ENCODE results near the gene FCHO2. TPM values are rescaled to one million over a fixed set of nuclear protein-coding genes. Genes with fewer than 3 reads are reported as not detected.

Gene FCHO2
- total RNA-seq, 1 experiment from 2014 or later = 20.6 TPM

GRCh38 chr5:73126381-73126780 lies 170.5 kb downstream of the FCHO2 start:
- peaks cover 8% of the 10 kb centered on the region for H3K4me1 Mint-ChIP-seq (ENCODE audit: low read depth, unreplicated experiment)
- H3K27me3 Mint-ChIP-seq (ENCODE audit: insufficient read depth, unreplicated experiment) = no peaks in the 10 kb centered on the region
- H3K27ac Mint-ChIP-seq (ENCODE audit: unreplicated experiment) = no peak overlapping the region
- H3K4me3 Mint-ChIP-seq (ENCODE audit: unreplicated experiment) = no peak overlapping the region
- H3K36me3 Mint-ChIP-seq (ENCODE audit: insufficient read depth, unreplicated experiment) = peaks cover 4% of the 10 kb centered on the region
- no peak overlapping the region for H3K4me3 ChIP-seq (ENCODE audit: low read depth, low read length)
- TF ChIP-seq, protein P1, sequence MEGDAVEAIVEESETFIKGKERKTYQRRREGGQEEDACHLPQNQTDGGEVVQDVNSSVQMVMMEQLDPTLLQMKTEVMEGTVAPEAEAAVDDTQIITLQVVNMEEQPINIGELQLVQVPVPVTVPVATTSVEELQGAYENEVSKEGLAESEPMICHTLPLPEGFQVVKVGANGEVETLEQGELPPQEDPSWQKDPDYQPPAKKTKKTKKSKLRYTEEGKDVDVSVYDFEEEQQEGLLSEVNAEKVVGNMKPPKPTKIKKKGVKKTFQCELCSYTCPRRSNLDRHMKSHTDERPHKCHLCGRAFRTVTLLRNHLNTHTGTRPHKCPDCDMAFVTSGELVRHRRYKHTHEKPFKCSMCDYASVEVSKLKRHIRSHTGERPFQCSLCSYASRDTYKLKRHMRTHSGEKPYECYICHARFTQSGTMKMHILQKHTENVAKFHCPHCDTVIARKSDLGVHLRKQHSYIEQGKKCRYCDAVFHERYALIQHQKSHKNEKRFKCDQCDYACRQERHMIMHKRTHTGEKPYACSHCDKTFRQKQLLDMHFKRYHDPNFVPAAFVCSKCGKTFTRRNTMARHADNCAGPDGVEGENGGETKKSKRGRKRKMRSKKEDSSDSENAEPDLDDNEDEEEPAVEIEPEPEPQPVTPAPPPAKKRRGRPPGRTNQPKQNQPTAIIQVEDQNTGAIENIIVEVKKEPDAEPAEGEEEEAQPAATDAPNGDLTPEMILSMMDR (IDR thresholded peaks at IDR 0.05; ENCODE audit: insufficient read depth in 1 of 2, low read depth in 1 of 2, low read length in 1 of 2, severe bottlenecking in 1 of 2, unreplicated experiment in 1 of 2) = no peak
- intact Hi-C loops (cut with micrococcal nuclease; ENCODE audit: unreplicated experiment) = no loop called here
- no peaks in the 10 kb centered on the region; the same call in 1 of the 2 replicates for H3K27me3 ChIP-seq (replicated peaks; ENCODE audit: control insufficient read depth, insufficient read depth, low read length)
- CTCF ChIA-PET = interaction anchor here (0.5 to 0.6 kb wide), 2 partner anchors 42 to 63 kb away, joined by 3 read pairs; no protein-coding TSS in a partner anchor
- BruUV-seq (replicated peaks) = no TSS peak
- peaks cover 7% of the 10 kb centered on the region for H3K4me1 ChIP-seq
- no peaks in the 10 kb centered on the region for H3K36me3 ChIP-seq (ENCODE audit: control insufficient read depth, insufficient read depth, low read length)
- no peaks in the 10 kb centered on the region for H3K9me3 ChIP-seq
- no peak for DNase-seq
- POLR2A ChIA-PET = no interaction called here
- no peaks in the 10 kb centered on the region for H3K9me3 Mint-ChIP-seq (ENCODE audit: unreplicated experiment)

DNA sequence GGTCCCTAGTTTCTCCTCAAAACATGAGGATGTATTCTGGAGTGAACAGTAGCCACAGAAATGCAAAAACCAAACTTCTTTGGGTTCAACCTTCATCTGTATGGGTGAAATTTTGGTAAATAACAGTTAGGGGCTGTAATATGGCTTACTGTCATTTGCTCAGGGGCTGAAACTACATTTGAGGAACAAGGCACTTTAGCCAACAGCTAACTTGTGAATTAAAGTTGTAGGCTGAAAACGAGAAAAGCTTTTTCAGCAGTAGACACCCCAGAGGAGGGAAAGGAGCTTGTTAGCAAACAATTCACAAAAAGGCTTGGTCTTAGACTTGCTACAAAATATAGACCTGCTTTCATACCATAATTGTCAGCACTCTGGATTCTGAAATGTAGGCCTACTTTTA lies 171.1 kb downstream of the FCHO2 start:
- intact Hi-C loops (cut with micrococcal nuclease; ENCODE audit: unreplicated experiment) = no loop called here
- Histone ChIP-seq H3K9me3 (no peaks in the 10 kb centered on the region), H3K27me3 (replicated peaks; ENCODE audit: control insufficient read depth, insufficient read depth, low read length) (no peaks in the 10 kb centered on the region; the same call in 1 of the 2 replicates), H3K4me1 (peaks cover 7% of the 10 kb centered on the region), H3K4me3 (ENCODE audit: low read depth, low read length) (no peak overlapping the region), H3K36me3 (ENCODE audit: control insufficient read depth, insufficient read depth, low read length) (no peaks in the 10 kb centered on the region)
- no peaks in the 10 kb centered on the region for H3K9me3 Mint-ChIP-seq (ENCODE audit: unreplicated experiment)
- H3K4me3 Mint-ChIP-seq (ENCODE audit: unreplicated experiment) = no peak overlapping the region
- ChIA-PET CTCF (interaction anchor here (0.6 kb wide), 1 partner anchor 63 kb away, joined by 3 read pairs; no protein-coding TSS in a partner anchor), POLR2A (no interaction called here)
- no peaks in the 10 kb centered on the region for H3K27me3 Mint-ChIP-seq (ENCODE audit: insufficient read depth, unreplicated experiment)
- peaks cover 4% of the 10 kb centered on the region for H3K36me3 Mint-ChIP-seq (ENCODE audit: insufficient read depth, unreplicated experiment)
- H3K4me1 Mint-ChIP-seq (ENCODE audit: low read depth, unreplicated experiment) = peaks cover 9% of the 10 kb centered on the region
- TF ChIP-seq, protein P1 (IDR thresholded peaks at IDR 0.05; ENCODE audit: insufficient read depth in 1 of 2, low read depth in 1 of 2, low read length in 1 of 2, severe bottlenecking in 1 of 2, unreplicated experiment in 1 of 2) = no peak
- no peak overlapping the region for H3K27ac Mint-ChIP-seq (ENCODE audit: unreplicated experiment)
- DNase-seq = no peak
- no TSS peak for BruUV-seq (replicated peaks)

GRCh38 chr5:73129143-73129542 lies 173.3 kb downstream of the FCHO2 start:
- Mint-ChIP-seq H3K9me3 (ENCODE audit: unreplicated experiment) (no peaks in the 10 kb centered on the region), H3K27me3 (ENCODE audit: insufficient read depth, unreplicated experiment) (no peaks in the 10 kb centered on the region), H3K4me3 (ENCODE audit: unreplicated experiment) (no peak overlapping the region), H3K36me3 (ENCODE audit: insufficient read depth, unreplicated experiment) (peaks cover 4% of the 10 kb centered on the region), H3K4me1 (ENCODE audit: low read depth, unreplicated experiment) (peaks cover 15% of the 10 kb centered on the region), H3K27ac (ENCODE audit: unreplicated experiment) (no peak overlapping the region)
- intact Hi-C loops (cut with micrococcal nuclease; ENCODE audit: unreplicated experiment) = no loop called here
- no TSS peak for BruUV-seq (replicated peaks)
- H3K9me3 ChIP-seq = no peaks in the 10 kb centered on the region
- TF ChIP-seq, protein P1 (IDR thresholded peaks at IDR 0.05; ENCODE audit: insufficient read depth in 1 of 2, low read depth in 1 of 2, low read length in 1 of 2, severe bottlenecking in 1 of 2, unreplicated experiment in 1 of 2) = no peak
- H3K4me1 ChIP-seq = peaks cover 7% of the 10 kb centered on the region
- no peak for DNase-seq
- ChIA-PET CTCF (no interaction called here), POLR2A (no interaction called here)
- no peak overlapping the region for H3K4me3 ChIP-seq (ENCODE audit: low read depth, low read length)
- H3K27me3 ChIP-seq (replicated peaks; ENCODE audit: control insufficient read depth, insufficient read depth, low read length) = no peaks in the 10 kb centered on the region; the same call in 1 of the 2 replicates
- H3K36me3 ChIP-seq (ENCODE audit: control insufficient read depth, insufficient read depth, low read length) = no peaks in the 10 kb centered on the region
